GM12872 (cell line): ENCODE measurements around the gene SCAF4.

Experiments used
- TF ChIP-seq, protein P1 (sequence below): IDR thresholded peaks from 3 replicates; pipeline ENCODE4 v1.5.1; 2011; ENCODE audit warnings: low read depth, mild to moderate bottlenecking, low read length, moderate library complexity; ENCODE audit not compliant: insufficient read depth

SCAF4 gene

DNA sequence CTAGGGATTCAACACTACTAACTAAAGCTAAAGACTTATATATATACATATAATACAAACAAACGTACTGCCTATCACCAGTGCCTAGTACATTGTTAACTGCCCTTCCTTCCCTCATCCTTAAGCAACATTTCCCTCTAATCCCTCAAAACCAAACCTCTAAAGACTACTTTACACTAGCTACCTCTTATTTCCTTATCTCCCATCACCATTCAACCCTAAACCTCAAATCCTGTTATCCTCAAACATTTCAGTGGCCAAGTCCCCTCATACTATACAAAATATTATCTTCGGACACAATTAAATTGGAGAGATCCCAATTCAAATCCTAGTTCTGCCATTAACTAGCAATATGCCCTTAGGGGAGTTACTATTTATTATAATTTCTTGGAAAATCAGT is 3.7 kb downstream of the SCAF4 start:
- TF ChIP-seq, protein P1, sequence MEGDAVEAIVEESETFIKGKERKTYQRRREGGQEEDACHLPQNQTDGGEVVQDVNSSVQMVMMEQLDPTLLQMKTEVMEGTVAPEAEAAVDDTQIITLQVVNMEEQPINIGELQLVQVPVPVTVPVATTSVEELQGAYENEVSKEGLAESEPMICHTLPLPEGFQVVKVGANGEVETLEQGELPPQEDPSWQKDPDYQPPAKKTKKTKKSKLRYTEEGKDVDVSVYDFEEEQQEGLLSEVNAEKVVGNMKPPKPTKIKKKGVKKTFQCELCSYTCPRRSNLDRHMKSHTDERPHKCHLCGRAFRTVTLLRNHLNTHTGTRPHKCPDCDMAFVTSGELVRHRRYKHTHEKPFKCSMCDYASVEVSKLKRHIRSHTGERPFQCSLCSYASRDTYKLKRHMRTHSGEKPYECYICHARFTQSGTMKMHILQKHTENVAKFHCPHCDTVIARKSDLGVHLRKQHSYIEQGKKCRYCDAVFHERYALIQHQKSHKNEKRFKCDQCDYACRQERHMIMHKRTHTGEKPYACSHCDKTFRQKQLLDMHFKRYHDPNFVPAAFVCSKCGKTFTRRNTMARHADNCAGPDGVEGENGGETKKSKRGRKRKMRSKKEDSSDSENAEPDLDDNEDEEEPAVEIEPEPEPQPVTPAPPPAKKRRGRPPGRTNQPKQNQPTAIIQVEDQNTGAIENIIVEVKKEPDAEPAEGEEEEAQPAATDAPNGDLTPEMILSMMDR, result no peak

DNA sequence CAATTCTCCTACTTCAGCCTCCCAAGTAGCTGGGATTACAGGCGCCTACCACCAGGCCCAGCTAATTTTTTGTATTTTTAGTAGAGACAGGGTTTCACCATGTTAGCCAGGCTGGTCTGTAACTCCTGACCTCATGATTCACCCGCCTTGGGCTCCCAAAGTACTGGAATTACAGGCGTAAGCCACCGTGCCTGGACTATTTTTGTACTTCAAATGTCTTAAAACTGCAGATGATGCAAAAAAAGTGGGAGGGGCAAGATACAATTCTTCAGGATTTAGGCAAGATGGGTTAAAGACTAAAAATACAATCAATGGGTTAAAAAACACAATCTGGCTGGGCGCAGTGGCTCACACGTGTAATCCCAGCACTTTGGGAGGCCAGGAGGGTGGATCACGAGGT is 4.7 kb downstream of the SCAF4 start:
- TF ChIP-seq, protein P1, result no peak

DNA sequence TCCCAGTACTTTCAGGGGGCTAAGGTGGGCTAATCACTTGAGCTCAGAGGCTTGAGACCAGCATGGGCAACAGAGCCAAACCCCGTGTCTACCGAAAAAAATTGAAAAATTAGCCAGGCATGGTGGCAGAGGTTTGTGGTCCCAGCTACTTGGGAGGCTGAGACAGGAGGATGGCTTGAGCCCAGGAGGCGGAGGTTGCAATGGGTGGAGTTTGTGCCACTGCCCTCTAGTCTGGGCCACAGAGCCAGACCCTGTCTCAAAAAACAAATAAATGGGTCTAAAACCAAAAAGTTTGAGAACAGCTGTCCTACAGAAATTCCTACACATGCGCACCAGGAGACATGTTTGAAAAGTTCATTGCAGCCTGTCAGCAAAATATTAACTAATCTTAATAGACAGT is 5.5 kb downstream of the SCAF4 start:
- TF ChIP-seq, protein P1, result no peak

DNA sequence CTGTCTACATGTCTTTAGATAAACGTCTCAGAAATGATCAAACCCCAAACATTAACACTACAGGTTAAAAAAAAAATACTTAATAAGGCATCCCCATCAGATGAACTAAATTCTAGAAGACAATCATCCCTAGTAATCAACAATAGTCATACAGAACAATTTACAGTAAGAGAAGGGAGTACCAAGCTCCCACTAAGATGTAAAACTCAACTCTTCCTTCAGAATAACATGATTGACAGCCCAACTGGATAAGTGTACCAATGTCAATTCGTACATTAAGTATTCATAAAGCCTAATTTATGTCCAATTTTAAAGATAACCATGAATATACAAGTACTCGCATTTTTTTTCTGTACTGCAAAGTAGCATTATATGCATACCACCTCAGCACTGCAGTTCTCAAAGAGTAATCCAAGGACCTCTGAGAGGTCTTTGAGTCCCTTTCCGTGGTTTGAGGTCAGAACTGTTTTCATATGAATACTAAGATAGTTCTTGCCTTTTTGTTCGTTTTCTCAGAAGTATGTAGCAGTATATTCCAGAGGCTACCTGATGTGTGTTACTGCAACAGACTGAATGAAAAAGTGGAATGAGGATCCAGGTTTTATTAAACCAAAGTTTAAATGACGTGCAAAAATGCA is 6.6 kb downstream of the SCAF4 start:
- TF ChIP-seq, protein P1, result no peak

DNA sequence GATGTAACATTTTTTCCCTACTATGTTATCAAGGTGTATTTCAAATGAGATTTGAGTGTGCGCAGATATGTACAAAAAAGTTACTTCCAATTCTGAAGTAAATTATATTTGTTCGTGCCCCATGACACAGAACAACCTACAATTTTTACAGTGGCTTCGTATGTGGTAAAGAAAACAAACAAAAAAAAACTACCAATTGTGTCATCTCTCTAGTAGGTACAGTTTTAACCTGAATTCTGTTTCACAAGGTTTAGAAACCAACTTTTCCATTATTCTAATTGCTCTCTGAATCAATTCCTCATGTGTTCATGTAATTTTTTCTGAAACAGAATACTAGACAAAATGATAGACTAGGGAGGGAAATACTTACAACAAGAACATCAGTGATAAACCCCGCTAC is 7.4 kb downstream of the SCAF4 start:
- TF ChIP-seq, protein P1, result no peak

DNA sequence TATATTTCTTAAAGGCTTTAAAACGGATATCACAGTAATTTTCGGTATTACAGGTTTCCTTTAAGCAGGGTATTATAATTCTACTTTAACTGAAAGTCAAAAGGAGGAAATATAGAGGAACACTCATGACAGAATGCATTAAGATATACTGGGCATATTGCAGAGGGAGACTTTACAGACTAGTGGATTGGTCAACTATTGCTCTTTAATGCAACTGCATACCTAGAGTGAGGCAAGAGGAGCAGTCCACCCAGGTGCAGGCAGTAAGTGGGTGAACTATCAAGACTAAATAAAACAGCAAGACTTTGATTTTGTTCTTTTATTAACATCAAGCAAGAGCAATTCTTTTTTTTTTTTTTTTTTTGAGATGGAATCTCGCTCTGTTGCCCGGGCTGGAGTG is 10.5 kb downstream of the SCAF4 start:
- TF ChIP-seq, protein P1, result no peak

DNA sequence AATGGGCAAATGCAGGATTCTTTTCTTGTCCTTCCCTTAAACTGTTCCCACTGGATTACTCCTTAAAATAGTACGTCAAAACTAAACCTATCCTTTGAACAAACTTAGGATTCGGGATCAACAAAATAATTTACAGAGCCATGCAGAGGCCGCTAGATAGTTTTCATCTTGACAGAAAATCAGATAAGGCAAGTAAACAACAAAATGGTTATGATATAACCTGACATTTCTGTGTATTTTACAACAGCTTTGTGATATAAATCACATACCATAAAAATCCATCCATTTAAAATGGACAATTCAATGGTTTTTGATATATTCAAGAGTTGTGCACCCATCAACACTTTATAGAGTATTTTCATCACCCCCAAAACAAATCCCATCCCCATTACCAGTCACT is 11.2 kb downstream of the SCAF4 start:
- TF ChIP-seq, protein P1, result no peak

DNA sequence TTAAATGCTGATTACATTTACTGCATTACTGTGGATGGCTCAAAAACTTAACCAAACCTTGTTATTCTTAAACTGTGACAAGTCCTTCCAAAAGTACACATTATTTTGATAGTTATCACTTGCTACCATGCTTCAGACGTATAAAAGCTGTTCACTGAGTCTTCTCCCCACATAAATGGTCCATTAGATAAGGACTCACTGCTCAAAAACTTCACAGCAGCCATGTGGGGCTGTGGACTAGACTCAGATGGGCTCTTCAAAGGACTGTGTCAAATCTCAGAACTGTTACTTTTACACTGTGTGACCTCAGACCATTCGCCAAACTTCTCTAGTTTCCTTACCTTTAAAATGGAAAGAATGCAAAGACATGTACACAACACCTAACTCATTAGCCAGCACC is 11.6 kb downstream of the SCAF4 start:
- TF ChIP-seq, protein P1, result no peak
